ENCODE results near the gene EIF2S3B. TPM values are rescaled to one million over a fixed set of nuclear protein-coding genes. Genes with fewer than 3 reads are reported as not detected.

Gene EIF2S3B
- polyA plus RNA-seq, 1 of the 3 experiments (the other 2 are of a cell fraction): 0.07 TPM

- POLR2A ChIA-PET: no interaction called here
- Histone ChIP-seq H4K20me1 (ENCODE audit: insufficient read depth) (no peaks in the 10 kb centered on the region), H3K4me3 (ENCODE audit: low read depth in 2 of 2, low read length in 1 of 2) (no peak overlapping the region), H3K9me3 (no peaks in the 10 kb centered on the region), H2AFZ (ENCODE audit: low read depth) (no peak overlapping the region), H3K79me2 (ENCODE audit: insufficient read depth) (no peaks in the 10 kb centered on the region), H3K4me2 (no peak overlapping the region), H3K27me3 (ENCODE audit: insufficient read depth) (no peaks in the 10 kb centered on the region; the same call in 1 of the 2 replicates), H3K4me1 (ENCODE audit: control insufficient read depth in 1 of 2, insufficient read depth in 2 of 2, low read depth in 1 of 2, low read length in 1 of 2) (no peaks in the 10 kb centered on the region), H3K9ac (no peak overlapping the region), H3K36me3 (replicated peaks in 1 of 2; ENCODE audit: control insufficient read depth in 1 of 2, insufficient read depth in 2 of 2, low read length in 1 of 2) (no peaks in the 10 kb centered on the region), H3K9me2 (no peaks in the 10 kb centered on the region), H3F3A (replicated peaks; ENCODE audit: insufficient read depth) (no peaks in the 10 kb centered on the region), H3K27ac (ENCODE audit: low read depth in 2 of 2, low read length in 1 of 2) (no peak overlapping the region)
- DNase-seq: no peak
- WGBS (ENCODE audit: low lambda C conversion rate): 7% methylated on average over 4 of the region's 4 CpGs
- TF ChIP-seq GABPA (IDR thresholded peaks at IDR 0.05; ENCODE audit: low read depth) (no peak), TAF1 (IDR thresholded peaks at IDR 0.05; ENCODE audit: borderline replicate concordance, low read depth, low read length) (no peak), YY1 (IDR thresholded peaks at IDR 0.05; ENCODE audit: low read depth) (no peak), RXRA (IDR thresholded peaks at IDR 0.05; ENCODE audit: borderline replicate concordance, low read depth) (no peak), ELF1 (IDR thresholded peaks at IDR 0.05) (no peak), USF1 (IDR thresholded peaks at IDR 0.05; ENCODE audit: borderline replicate concordance, low read depth) (no peak), MXI1 (IDR thresholded peaks at IDR 0.05; ENCODE audit: low read depth, low read length) (no peak), JUND (IDR thresholded peaks at IDR 0.05) (no peak), FOXM1 (IDR thresholded peaks at IDR 0.05; ENCODE audit: low read depth) (no peak), ZBTB33 (IDR thresholded peaks at IDR 0.05; ENCODE audit: borderline replicate concordance, low read depth) (no peak)
- TF ChIP-seq, protein P1, sequence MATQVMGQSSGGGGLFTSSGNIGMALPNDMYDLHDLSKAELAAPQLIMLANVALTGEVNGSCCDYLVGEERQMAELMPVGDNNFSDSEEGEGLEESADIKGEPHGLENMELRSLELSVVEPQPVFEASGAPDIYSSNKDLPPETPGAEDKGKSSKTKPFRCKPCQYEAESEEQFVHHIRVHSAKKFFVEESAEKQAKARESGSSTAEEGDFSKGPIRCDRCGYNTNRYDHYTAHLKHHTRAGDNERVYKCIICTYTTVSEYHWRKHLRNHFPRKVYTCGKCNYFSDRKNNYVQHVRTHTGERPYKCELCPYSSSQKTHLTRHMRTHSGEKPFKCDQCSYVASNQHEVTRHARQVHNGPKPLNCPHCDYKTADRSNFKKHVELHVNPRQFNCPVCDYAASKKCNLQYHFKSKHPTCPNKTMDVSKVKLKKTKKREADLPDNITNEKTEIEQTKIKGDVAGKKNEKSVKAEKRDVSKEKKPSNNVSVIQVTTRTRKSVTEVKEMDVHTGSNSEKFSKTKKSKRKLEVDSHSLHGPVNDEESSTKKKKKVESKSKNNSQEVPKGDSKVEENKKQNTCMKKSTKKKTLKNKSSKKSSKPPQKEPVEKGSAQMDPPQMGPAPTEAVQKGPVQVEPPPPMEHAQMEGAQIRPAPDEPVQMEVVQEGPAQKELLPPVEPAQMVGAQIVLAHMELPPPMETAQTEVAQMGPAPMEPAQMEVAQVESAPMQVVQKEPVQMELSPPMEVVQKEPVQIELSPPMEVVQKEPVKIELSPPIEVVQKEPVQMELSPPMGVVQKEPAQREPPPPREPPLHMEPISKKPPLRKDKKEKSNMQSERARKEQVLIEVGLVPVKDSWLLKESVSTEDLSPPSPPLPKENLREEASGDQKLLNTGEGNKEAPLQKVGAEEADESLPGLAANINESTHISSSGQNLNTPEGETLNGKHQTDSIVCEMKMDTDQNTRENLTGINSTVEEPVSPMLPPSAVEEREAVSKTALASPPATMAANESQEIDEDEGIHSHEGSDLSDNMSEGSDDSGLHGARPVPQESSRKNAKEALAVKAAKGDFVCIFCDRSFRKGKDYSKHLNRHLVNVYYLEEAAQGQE (IDR thresholded peaks at IDR 0.05; ENCODE audit: low read depth, low read length): no peak
- TF ChIP-seq, protein P2, sequence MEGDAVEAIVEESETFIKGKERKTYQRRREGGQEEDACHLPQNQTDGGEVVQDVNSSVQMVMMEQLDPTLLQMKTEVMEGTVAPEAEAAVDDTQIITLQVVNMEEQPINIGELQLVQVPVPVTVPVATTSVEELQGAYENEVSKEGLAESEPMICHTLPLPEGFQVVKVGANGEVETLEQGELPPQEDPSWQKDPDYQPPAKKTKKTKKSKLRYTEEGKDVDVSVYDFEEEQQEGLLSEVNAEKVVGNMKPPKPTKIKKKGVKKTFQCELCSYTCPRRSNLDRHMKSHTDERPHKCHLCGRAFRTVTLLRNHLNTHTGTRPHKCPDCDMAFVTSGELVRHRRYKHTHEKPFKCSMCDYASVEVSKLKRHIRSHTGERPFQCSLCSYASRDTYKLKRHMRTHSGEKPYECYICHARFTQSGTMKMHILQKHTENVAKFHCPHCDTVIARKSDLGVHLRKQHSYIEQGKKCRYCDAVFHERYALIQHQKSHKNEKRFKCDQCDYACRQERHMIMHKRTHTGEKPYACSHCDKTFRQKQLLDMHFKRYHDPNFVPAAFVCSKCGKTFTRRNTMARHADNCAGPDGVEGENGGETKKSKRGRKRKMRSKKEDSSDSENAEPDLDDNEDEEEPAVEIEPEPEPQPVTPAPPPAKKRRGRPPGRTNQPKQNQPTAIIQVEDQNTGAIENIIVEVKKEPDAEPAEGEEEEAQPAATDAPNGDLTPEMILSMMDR (IDR thresholded peaks at IDR 0.05): no peak
- CTCF ChIA-PET: no interaction called here
Observed at GRCh38 chr12:10491766-10492165, 13.9 kb upstream of the EIF2S3B start.

Data from SK-N-SH (cell line).